EL (cell line): ENCODE results near the gene CD99.
"Not testable (repeated sequence)": the region's sequence is repeated elsewhere in the genome, so short reads cannot be mapped to it uniquely, and the experiment has no call there.

Experiments
- DNase-seq: peaks from one replicate; pipeline ENCODE4 v3.0.0-alpha.2; 2016

CD99 gene, protein sequence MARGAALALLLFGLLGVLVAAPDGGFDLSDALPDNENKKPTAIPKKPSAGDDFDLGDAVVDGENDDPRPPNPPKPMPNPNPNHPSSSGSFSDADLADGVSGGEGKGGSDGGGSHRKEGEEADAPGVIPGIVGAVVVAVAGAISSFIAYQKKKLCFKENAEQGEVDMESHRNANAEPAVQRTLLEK

DNA sequence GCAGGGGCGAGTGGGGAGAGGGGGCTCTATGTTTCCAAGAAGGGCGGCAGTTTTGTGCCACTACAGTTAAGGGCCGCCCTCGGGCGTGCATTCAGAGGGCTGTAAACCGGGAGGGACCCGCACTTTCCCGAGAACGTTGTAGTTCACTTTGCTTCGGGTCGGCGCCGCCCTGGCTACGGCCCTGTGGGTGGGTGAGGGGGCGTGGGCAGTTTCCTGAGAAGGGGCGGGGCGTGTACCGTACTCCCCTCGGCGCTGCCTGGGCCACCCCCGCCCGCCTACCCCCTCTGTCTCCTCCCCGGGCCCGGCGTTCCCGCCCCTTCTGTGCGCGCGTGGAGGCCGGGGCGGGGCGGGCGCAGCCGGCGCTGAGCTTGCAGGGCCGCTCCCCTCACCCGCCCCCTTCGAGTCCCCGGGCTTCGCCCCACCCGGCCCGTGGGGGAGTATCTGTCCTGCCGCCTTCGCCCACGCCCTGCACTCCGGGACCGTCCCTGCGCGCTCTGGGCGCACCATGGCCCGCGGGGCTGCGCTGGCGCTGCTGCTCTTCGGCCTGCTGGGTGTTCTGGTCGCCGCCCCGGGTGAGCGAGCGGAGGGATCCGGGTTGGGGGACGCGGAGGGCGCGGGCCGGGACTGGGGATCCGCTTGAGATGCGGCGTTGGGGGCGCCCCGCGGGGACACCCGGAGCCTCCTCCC, at the start of gene CD99:
TSS of gene CD99 (plus strand) at position 440 of the 687 bp plus-strand sequence. CDS start at position 506, 66 bp downstream.
- peak; percentile 91 for DNase-seq

DNA sequence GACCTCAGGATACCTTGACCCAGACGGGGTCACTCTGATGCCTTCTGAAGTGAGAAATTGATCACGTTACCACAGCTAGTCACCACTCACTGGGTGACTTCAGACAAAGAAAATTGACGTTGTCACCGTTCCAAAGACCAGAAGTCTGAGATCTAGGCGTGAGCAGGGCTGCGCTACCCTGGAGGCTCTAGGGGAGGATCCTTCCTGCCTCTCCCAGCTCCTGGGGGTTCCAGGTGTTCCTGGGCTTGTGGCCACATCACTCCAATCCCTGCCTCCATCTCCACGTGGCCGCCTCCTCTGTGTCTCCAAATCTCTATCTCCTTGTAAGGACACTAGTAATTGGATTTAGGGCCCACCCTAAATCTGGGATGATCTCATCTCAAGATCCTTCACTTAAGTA, 48.9 kb upstream of the CD99 start:
- DNase-seq = no peak

DNA sequence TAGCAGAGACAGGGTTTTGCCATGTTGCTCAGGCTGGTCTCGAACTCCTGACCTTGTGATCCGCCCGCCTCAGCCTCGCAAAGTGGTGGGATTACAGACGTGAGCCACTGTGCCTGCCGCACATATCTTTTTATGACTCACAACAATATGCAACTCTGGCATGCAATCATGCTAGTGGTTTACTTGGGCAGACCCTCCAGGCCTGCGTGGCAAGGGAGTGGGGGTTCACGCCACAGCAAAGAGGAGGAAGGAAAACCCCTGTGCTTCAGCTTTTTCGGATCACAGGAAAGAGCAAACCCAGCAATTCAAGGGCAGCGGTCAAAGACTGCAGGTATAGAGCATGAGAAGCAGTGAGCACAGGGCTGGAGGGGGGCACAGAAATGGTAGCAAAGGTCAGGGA, 48.3 kb upstream of the CD99 start:
- DNase-seq = peak; percentile 19

DNA sequence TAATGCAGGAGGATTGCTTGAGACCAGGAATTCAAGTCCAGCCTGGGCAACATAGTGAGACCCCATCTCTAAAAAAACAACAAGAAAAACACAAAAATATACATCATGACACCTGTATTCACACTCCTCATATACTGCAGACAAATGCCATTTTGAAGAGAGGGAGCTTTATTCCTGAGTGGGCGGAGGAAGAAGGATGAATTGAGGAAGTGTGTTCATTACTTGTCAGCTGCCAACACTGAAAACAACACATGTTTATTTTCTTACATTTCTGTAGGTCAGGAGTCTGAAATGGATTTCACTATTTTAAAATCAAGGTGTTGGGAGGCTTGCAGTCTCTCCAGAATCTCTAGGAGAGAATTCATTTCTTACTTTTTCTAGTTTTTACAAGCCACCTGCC, 47.2 kb upstream of the CD99 start:
- no peak for DNase-seq

DNA sequence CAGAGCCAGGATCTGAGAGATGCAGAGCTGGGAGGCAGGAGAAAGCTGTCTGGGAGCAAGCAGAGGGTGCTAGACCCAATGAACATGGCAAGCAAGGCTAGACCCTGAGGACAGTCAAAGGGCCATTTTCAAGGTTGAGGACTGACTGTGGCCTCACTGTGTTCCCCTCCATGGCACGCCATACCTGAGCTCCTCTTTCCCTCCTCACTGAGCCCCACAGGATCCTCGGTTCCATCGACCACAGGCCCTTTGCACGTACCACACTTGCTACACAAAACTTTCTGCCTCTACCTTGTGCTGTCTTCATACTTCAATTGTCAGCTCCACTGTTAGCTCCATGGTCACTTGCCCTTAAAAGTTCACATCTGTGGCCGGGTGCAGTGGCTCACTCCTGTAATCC, 45.5 kb upstream of the CD99 start:
- DNase-seq = no peak

DNA sequence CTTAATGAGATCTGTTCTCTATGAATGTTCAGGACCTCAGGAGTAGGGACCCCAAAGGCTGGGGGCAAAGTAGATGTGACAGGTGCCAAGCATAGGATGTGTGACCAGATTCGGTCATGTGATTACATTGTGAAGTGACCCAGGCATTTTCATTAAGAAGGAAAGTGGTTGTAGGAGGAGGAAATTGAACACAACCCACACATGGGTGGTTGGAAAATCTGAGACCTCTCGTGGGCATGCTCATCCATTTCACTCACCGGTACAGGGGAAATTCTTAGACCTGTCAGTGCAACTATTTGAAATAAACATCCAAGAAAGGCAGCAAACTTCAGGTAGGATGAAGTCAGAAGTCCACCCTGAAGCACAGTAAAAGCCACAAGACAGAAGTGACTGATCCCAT, 43.5 kb upstream of the CD99 start:
- DNase-seq = no peak

DNA sequence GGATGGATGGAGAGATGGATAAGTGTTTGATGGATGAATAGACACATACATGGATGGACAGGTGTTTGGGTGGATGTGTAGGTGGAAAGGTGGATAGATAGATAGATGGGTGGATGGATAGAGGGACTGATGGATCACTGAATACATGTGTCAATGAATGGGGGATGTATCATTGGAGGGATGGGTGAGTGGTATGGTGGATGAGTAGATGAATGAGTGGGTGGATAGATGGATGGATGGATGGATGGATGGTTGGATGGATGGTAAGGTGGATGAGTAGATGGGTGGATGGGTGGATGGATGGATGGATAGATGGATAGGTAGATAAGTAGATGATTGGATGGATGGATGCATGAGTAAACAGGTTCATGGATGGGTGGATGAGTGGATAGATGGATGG, 41.1 kb upstream of the CD99 start:
- no peak for DNase-seq

DNA sequence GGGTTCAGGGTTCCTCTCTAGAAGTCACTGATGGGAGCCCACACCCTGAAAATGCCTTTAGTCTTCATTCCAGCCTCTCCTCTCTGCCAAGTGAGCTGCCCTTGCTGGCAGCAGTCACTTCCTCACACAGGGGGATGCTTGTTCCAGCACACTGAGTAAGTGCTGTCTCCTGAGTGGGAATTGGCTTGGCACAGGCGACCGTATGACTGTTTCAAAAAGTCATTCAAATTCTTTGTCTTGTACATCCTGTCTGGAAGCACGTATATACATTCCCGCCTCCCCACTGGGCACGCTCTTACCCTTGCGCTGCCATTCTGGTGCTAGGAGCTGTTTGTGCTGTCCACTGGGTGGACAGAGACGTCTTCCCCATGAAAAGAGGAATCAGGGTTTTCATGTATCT, 40.2 kb upstream of the CD99 start:
- DNase-seq = no peak

DNA sequence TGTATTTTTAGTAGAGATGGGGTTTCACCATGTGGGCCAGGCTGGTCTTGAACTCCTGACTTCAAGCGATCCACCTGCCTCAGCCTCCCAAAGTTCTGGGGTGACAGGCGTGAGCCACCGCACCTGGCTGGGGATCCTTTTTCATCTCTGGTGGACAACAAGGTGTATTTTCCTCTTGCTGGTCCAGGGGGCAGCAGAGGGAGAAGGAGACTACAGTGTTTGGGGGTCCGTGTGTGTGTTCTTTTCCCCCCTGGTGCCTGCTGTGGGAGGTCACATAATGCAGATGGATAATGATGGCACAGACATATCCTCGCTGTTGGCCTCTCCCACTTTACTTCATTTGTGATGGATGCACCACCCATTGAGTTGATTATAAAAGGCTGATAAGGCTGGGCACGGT, 39.0 kb upstream of the CD99 start:
- DNase-seq = no peak

DNA sequence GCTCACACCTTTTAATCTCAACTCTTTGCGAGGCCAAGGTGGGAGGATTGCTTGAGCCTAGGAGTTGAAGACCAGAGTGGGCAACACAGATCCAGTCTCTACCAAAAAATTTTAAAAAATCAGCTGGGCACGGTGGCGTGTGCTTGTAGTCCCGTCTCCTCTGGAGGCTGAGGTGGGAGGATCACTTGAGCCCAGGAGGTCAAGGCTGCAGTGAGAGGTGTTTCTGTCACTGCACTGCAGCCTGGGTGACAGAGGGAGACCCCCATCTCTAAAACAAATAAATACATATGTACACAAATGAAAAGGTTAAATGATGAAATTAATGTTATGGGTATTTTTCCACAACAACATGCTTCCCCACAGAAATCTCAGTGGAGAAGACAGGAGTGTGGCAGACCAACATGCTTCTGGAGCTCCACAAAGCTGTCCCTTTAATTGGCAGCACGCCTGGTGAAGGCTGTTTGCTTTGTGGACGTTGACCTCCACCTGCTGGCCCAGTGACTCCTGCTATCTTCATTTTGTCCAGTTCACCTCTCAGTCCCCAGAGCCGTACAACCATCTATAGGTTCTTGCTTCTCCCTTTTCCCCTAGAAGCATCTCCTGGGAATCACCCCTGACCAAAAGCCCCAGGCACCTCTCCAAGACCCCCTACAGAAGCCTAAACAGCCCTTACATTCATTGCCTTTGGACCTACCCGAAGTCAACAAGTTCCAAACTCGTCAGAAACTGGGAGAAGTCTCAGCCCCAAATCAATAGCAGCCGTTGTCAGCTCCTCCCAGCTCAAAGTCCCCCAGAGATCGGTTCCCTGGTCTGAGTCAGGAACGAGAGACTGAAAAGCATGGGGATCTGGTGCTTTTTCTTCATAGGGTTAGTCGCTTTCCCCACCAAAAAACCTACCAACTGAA, 36.4 kb upstream of the CD99 start:
- no peak for DNase-seq

DNA sequence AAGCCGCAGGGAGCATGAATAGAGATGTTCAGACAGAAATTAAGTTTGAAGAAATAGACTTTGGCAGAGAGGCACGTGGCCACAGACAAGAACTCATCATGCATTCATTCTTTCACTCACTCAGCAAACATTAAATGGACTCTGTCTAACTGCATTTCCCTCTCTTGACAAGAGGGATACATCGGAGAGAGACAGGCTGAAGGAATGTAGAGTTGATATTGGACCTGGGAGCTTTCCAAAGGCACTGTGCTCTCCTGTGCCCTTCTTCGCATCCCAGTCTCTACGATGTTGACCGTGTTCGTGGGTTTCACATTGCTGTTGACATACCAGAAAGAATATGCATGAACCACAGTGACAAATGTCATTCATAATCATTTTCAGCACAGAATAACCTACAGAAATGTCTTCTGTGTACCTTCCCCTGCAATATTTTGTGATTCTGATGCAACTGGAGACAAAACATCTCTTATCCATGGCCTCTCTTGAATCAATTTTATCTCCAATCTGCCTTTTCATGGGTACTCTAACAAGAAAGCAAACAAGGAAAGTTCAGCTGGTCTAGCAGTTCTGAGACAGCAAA, 34.7 kb upstream of the CD99 start:
- no peak for DNase-seq

DNA sequence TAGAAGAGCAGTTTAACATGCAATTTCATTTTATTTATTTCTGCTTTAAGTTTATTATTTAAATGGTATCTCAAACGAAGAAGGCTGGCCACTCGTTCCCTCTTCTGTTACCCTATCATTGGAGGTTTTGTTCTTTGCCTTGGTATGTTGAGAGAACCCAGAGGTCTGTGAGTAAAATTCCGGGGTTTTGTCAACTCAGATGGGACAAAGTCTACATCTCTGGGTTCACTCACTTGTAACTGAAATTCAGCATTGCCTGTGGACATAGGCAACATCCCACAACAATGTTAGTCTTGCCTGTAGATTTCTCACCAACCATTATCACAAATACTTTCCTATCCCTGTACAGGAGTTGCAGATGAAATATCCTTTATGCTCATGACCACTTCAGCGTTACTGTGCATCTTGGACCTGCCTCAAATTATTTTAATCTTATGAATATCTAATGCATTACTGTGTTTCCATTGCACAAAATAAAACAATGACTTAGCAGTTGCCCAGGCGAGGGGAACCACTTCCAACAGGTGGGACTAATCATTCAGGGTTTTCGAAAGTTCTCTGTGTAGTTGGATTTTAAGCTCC, 33.5 kb upstream of the CD99 start:
- DNase-seq = no peak

DNA sequence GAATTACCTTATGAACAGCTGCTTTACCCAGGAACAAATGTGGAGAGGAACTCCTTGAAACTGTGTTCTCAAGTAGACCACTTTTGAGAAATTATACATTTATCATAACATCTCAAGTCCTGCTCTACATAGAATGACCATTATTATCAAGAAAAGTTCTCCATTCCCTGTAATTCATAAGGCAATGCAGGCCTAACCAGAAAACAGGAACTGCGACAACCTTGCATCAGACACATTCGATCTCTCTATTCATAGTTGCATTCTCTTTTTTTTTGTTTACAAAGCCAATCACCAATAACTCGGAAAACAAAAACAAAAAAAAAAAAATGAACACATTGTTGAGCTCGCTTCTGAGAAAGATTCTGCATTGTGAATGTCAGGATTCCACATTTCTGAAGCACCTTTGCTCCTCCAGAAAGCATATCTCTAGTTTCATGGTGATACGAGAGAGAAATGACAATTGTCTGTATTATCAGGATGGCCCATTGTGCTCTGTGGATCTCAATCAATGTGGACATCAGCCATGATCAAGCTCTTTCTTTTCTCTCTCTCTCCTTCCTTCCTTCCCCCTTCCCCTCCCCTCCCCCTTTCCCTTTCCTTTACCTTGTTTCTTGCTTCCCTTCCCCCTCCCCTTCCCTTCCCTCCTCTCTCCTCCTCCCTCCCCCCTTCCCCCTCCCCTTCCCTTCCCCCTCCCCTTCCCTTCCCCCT, 32.4 kb upstream of the CD99 start:
- DNase-seq = no peak

DNA sequence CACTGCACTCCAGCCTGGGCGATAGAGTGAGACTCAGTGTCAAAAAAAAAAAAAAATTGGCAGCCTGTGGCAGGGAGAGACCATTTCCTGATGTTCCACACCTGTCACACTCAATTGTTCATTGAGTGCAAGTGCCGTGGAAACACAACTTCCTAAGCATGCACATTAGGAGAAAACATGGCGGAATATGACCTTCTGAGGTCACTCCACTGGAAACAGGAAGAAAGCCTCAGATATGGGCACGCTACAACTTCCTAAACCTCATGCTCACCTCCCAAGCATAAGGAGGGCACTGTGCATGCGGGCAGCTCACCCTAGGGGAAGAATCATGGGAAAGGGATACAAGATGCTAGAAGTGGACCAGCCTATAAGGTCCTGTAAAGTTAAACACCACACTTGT, 28.5 kb upstream of the CD99 start:
- no peak for DNase-seq

DNA sequence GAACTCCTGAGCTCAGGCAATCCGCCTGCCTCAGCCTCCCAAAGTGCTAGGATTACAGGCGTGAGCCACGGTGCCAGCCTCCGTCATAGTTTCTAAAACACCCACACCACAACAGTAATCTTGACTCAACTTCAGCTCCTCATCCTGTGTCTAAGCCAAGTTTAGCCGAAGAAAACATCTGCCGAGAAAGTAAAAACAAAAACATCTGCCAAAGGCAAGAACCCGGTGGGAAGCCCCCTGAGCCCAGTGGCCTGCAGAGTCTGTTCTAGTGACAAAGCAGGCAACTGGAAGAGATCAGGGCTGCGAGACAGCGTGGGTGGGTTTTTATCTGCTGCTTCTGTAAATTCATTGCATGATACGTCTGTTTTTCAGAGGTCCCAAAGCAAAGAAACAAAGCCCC, 26.6 kb upstream of the CD99 start:
- DNase-seq = no peak

DNA sequence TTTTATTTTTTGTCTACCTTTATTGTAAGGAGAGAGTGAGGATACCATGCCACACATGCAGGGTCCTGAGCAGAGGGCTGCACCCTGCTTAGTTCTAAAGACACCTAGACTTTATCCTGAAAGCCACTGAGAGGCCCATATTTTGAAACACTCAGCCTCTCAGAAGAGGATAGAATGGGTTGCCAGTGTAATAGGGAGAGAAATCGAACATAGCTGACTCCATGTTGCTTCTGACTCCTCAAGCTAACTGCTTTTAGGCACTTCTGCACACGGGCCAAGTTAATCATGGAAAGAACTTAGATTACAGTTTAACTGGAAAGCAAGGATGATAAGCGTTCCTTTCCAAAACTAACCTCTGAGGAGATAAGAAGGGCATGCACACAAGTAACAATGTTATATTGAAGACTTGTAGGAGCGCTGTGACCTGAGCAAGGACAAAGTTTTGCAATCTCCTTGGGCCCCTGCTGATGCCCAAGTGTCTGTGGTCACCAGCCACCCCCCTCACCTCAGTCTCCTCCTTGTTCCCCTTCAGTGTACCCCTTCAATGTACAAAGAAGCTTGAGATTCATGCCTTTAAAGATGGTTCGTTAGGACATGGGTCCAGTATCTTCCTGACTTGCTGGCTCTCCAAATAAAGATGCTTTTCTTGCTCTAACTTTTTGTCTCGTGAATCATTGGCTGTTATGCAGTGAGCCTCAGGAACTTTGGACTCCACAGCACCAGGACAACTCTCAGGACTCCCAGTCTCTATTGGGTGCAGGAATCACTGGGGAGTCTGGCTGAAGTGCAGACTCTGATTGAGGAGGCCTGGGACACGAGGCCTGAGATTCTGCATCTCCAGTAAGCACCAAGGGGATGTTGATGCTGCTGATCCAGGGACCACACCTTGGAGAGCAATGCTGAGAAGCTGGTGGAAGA, 25.4 kb upstream of the CD99 start:
- no peak for DNase-seq

DNA sequence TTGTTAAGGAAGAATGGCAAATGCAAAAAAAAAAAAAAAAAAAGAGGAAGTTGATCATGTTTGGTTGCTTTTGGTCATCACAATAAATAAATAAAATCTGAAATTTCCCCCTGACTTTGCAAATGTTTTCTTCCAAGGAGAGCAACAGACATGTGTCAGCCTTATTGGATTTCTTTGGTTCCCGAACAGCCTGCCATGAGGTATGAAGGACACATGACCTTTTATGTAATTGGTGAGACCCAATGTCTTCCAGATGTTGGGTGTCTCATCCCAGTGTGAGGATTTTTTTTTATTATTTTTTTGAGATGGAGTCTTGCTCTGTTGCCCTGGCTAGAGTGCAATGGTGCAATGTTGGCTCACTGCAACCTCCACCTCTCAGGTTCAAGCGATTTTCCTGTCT, 24.6 kb upstream of the CD99 start:
- no peak for DNase-seq

DNA sequence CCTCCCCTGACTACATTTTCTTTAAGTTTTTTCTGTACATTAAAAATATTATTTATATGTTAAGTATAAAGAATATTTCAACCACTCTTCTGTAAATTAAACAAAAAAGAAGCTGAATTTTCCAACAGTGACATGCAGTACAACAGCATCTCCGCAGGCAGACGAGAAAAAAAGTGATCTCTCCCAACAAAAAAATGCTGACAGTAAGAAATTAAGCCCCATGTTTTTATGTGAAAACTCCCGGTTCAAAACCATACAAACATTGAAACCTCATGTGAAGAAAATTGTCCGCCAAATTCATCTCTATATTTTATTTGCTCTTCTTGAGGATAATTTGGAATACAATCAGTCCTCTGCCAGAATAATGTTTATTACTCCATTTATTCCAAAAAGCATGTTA, 20.1 kb upstream of the CD99 start:
- DNase-seq = no peak

DNA sequence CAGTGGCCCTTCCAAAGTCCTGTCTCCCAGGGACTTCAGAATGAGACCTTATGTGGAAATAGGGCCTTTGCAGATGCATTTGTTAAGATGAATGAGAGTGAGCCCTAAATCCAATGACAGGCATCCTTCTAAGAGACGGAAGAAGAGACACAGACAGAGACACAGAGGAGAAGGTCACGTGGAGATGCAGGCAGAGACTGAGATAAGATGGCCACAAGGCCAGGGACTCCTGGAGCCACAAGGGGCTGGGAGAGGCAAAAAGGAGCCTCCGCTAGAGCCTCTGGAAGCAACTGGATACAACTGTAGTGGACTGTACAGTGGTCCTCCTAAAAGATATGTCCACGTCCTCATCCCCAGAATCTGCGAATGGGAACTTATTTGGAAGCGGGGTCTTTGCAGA, 19.0 kb upstream of the CD99 start:
- no peak for DNase-seq

DNA sequence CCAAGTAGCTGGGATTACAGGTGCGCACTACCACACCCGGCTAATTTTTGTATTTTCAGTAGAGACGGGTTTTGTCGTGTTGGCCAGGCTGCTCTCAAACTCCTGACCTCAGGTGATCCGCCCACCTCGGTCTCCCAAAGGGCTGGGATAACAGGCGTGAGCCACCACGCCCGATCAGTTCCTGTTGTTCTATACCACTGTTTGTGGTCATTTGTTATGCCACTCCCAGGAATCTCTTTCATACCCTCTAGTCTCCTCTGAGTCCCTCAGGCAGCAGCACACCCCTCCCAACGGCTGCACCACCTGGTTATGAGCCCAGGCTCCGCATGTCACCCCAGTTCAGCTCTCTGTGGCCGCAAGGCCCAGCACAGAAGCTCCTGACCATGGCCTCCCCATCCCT, 17.5 kb upstream of the CD99 start:
- DNase-seq = no peak

DNA sequence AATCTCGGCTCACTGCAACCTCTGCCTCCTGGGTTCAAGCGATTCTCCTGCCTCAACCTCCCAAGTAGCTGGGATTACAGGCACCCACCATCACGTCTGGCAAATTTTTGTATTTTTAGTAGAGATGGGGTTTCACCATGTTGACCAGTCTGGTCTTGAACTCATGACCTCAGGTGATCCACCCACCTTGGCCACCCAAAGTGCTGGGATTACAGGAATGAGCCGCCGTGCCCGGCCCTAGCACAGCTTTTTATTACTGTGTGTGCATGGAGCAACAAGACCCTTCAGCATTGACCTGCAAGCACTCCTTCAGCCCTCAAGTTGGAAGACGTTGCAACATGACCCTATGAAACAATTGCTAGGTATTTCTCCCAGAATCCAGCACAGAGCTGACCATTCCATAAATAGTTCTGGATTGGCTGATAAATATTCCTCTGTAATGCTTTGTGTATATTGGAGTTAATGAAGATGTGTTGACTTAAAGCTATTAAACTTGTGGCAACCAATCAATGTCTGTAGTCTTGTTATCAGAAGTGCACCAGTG, 15.4 kb upstream of the CD99 start:
- DNase-seq = not testable (repeated sequence)
